H1 (cell line): ENCODE data around the gene DSCAM. TPM values are rescaled to one million over a fixed set of nuclear protein-coding genes. Genes with fewer than 3 reads are reported as not detected.

Experiments
- CTCF ChIA-PET: fragments of 300-600 bp; sonication (Branson Sonifier 250); formaldehyde crosslinking; loops from one replicate; lab custom pipeline; 2021; ENCODE audit not compliant: partially characterized antibody; lab: Charles Lee
- POLR2A ChIA-PET: fragments of 300-600 bp; sonication (Branson Sonifier 250); formaldehyde crosslinking; loops from one replicate; lab custom pipeline; 2021; ENCODE audit warnings: inconsistent platforms; ENCODE audit not compliant: partially characterized antibody; lab: Charles Lee
- DNase-seq, 2 experiments: peaks; one replicate each; pipeline versions ENCODE4 v3.0.0 to v3.0.0-alpha.2; 2010 to 2022; ENCODE audit warnings: low spot score in 2 of 2, low read depth in 1 of 2, mixed read lengths in 1 of 2
- FAIRE-seq: peaks from 2 replicates; lab custom pipeline; 2011; peaks lifted over from hg19 to GRCh38; lab: Jason Lieb, UNC
- H2AFZ ChIP-seq: 2 replicates; pipeline ENCODE4 v1.8.1; 2012; ENCODE audit warnings: low read length, inconsistent platforms
- H2AK5ac ChIP-seq: 2 replicates; pipeline ENCODE4 v1.6.1; 2013; ENCODE audit warnings: low read depth, low read length
- H2BK120ac ChIP-seq: replicated peaks from 2 replicates; pipeline ENCODE3; 2013; ENCODE audit warnings: low read depth, low read length, inconsistent platforms
- H2BK12ac ChIP-seq: 2 replicates; pipeline ENCODE4 v1.6.1; 2013; ENCODE audit warnings: low read depth, low read length
- H2BK15ac ChIP-seq: 2 replicates; pipeline ENCODE4 v1.6.1; 2013; ENCODE audit warnings: low read length
- H2BK20ac ChIP-seq: 2 replicates; pipeline ENCODE4 v1.6.1; 2013; ENCODE audit warnings: low read length
- H2BK5ac ChIP-seq: 2 replicates; pipeline ENCODE4 v1.6.1; 2013; ENCODE audit warnings: low read depth, low read length
- H3K14ac ChIP-seq: 2 replicates; pipeline ENCODE4 v1.6.1; 2013; ENCODE audit warnings: inconsistent platforms; ENCODE audit not compliant: insufficient read length
- H3K18ac ChIP-seq: 2 replicates; pipeline ENCODE4 v1.6.1; 2013; ENCODE audit warnings: low read length; ENCODE audit errors: extremely low read depth
- H3K23ac ChIP-seq: 2 replicates; pipeline ENCODE4 v1.6.1; 2013; ENCODE audit warnings: inconsistent platforms; ENCODE audit not compliant: insufficient read length
- H3K23me2 ChIP-seq: 2 replicates; pipeline ENCODE4 v1.6.1; 2013; ENCODE audit warnings: low read depth, low read length
- H3K27ac ChIP-seq: 2 replicates; pipeline ENCODE4 v1.6.1; 2011; ENCODE audit warnings: low read depth, low read length, inconsistent platforms
- H3K27me3 ChIP-seq, 4 experiments: replicated peaks in 1 of 4; 1 replicate in 1 of 4; 2 replicates in 3 of 4; pipeline versions ENCODE4 v1.6.1 to v1.8.1; 2011 to 2013; ENCODE audit warnings: low read length in 3 of 4, mild to moderate bottlenecking in 3 of 4, inconsistent platforms in 2 of 4, mixed read lengths in 2 of 4, moderate library complexity in 1 of 4; ENCODE audit not compliant: control insufficient read depth in 3 of 4, insufficient read depth in 3 of 4; ENCODE audit errors: extremely low read depth in 1 of 4
- H3K36me3 ChIP-seq, 4 experiments: 2 replicates each; pipeline versions ENCODE4 v1.6.1 to v1.8.1; 2011 to 2013; ENCODE audit warnings: mild to moderate bottlenecking in 4 of 4, low read length in 3 of 4, moderate library complexity in 2 of 4, control low read depth in 1 of 4, inconsistent platforms in 1 of 4; ENCODE audit not compliant: insufficient read depth in 4 of 4, control insufficient read depth in 2 of 4
- H3K4ac ChIP-seq: replicated peaks from 2 replicates; pipeline ENCODE3; 2013; ENCODE audit warnings: low read length, low read depth, mixed read lengths, inconsistent platforms; ENCODE audit not compliant: insufficient read length
- H3K4me1 ChIP-seq, 4 experiments: replicated peaks in 1 of 4; 1 replicate in 1 of 4; 2 replicates in 3 of 4; pipeline versions ENCODE4 v1.6.1 to v1.8.1; 2011 to 2013; ENCODE audit warnings: low read length in 3 of 4, inconsistent platforms in 2 of 4, mixed read lengths in 1 of 4; ENCODE audit not compliant: insufficient read depth in 4 of 4, control insufficient read depth in 3 of 4
- H3K4me2 ChIP-seq, 2 experiments: 2 replicates each; pipeline versions ENCODE4 v1.6.1 to v1.8.1; 2011 to 2013; ENCODE audit warnings: low read depth in 2 of 2, low read length in 2 of 2, control low read depth in 1 of 2, inconsistent platforms in 1 of 2, mild to moderate bottlenecking in 1 of 2; ENCODE audit not compliant: insufficient read depth in 1 of 2
- H3K4me3 ChIP-seq, 4 experiments: fragments of 200-600, 300-600 bp in 1 of 4; sonication (generic), shearing (Covaris generic), sonication (Bioruptor Twin) in 1 of 4; 2 replicates each; pipeline versions ENCODE4 v1.5.1 to v1.8.1; 2011 to 2016; ENCODE audit warnings: low read length in 4 of 4, low read depth in 3 of 4, control low read depth in 2 of 4, inconsistent platforms in 2 of 4, mild to moderate bottlenecking in 2 of 4, mixed read lengths in 1 of 4, moderate library complexity in 1 of 4; ENCODE audit not compliant: insufficient read depth in 2 of 4; ENCODE audit errors: extremely low read depth in 1 of 4
- H3K56ac ChIP-seq: replicated peaks from 2 replicates; pipeline ENCODE3; 2013; ENCODE audit warnings: low read depth, mild to moderate bottlenecking, mixed read lengths, low read length, inconsistent platforms; ENCODE audit not compliant: insufficient read length
- H3K79me1 ChIP-seq: 2 replicates; pipeline ENCODE4 v1.6.1; 2013; ENCODE audit warnings: low read depth, low read length, control low read depth
- H3K79me2 ChIP-seq, 2 experiments: 2 replicates each; pipeline versions ENCODE4 v1.6.1 to v1.8.1; 2012 to 2013; ENCODE audit warnings: low read length in 2 of 2, mild to moderate bottlenecking in 2 of 2, inconsistent platforms in 1 of 2; ENCODE audit not compliant: insufficient read depth in 2 of 2, control insufficient read depth in 1 of 2
- H3K9ac ChIP-seq, 4 experiments: replicated peaks in 1 of 4; 1 replicate in 1 of 4; 2 replicates in 3 of 4; pipeline versions ENCODE4 v1.6.1 to v1.8.1; 2011 to 2013; ENCODE audit warnings: low read depth in 3 of 4, low read length in 3 of 4, control low read depth in 2 of 4, mild to moderate bottlenecking in 2 of 4, moderate library complexity in 2 of 4, inconsistent platforms in 1 of 4; ENCODE audit errors: extremely low read depth in 1 of 4
- H3K9me3 ChIP-seq, 2 experiments: 2 replicates each; pipeline versions ENCODE4 v1.6.1 to v1.8.1; 2012 to 2013; ENCODE audit warnings: mild to moderate bottlenecking in 2 of 2, moderate library complexity in 2 of 2, control low read depth in 1 of 2, inconsistent platforms in 1 of 2, low read depth in 1 of 2, low read length in 1 of 2, mixed read lengths in 1 of 2; ENCODE audit not compliant: insufficient read depth in 2 of 2
- H4K20me1 ChIP-seq, 2 experiments: replicated peaks in 1 of 2; 2 replicates each; pipeline versions ENCODE3 to v1.8.1; 2011 to 2013; ENCODE audit warnings: inconsistent platforms in 2 of 2, low read length in 2 of 2, mild to moderate bottlenecking in 1 of 2; ENCODE audit not compliant: insufficient read depth in 2 of 2, control insufficient read depth in 1 of 2
- H4K5ac ChIP-seq: 2 replicates; pipeline ENCODE4 v1.6.1; 2013; ENCODE audit warnings: low read length, low read depth, mixed read lengths, inconsistent platforms; ENCODE audit not compliant: insufficient read length
- H4K8ac ChIP-seq: 2 replicates; pipeline ENCODE4 v1.8.0; 2013; ENCODE audit warnings: mild to moderate bottlenecking, moderate library complexity, low read length, inconsistent platforms; ENCODE audit not compliant: insufficient read depth; ENCODE audit errors: extremely low read depth
- H4K91ac ChIP-seq: replicated peaks from 2 replicates; pipeline ENCODE3; 2013; ENCODE audit warnings: low read length, mixed read lengths, inconsistent platforms; ENCODE audit not compliant: insufficient read length
- BACH1 ChIP-seq: IDR thresholded peaks from 2 replicates; pipeline ENCODE4 v1.6.1; 2012; ENCODE audit warnings: low read length, improper control_type of control experiment
- BCL11A ChIP-seq, 2 experiments: IDR thresholded peaks; one replicate each; pipeline ENCODE4 v1.6.1; 2011; ENCODE audit warnings: low read depth in 2 of 2, low read length in 2 of 2, mild to moderate bottlenecking in 2 of 2
- CBX8 ChIP-seq: fragments of 300-800, 300-1000 bp; sonication (generic); IDR thresholded peaks from 2 replicates; pipeline ENCODE4 v1.7.1; 2016; ENCODE audit warnings: low read depth, low read length, borderline replicate concordance
- CHD1 ChIP-seq: IDR thresholded peaks from 2 replicates; pipeline ENCODE4 v1.6.1; 2012; ENCODE audit warnings: low read depth, low read length, improper control_type of control experiment
- CTBP2 ChIP-seq: IDR thresholded peaks from 2 replicates; pipeline ENCODE4 v1.7.0; 2011; ENCODE audit warnings: borderline replicate concordance, mild to moderate bottlenecking, moderate library complexity, mixed read lengths, low read length; ENCODE audit not compliant: insufficient read depth, insufficient read length
- GTF2F1 ChIP-seq: IDR thresholded peaks from 2 replicates; pipeline ENCODE4 v1.6.1; 2012; ENCODE audit warnings: low read depth, low read length, improper control_type of control experiment, borderline replicate concordance
- KDM5A ChIP-seq: fragments of 200-600 bp; IDR thresholded peaks from 2 replicates; pipeline ENCODE4 v1.7.1; 2012; ENCODE audit warnings: mild to moderate bottlenecking, low read length, inconsistent platforms, mixed read lengths
- SIN3A ChIP-seq, 2 experiments: IDR thresholded peaks in 1 of 2; conservative IDR thresholded peaks in 1 of 2; 2 replicates each; pipeline ENCODE4 v1.6.1; 2011 to 2012; ENCODE audit warnings: low read length in 2 of 2, improper control_type of control experiment in 1 of 2, low read depth in 1 of 2, mild to moderate bottlenecking in 1 of 2
- SUZ12 ChIP-seq: fragments of 200-600 bp; sonication (generic); IDR thresholded peaks from 2 replicates; pipeline ENCODE4 v1.6.1; 2012; ENCODE audit warnings: mild to moderate bottlenecking, inconsistent platforms, low read length, moderate library complexity, mixed read lengths
- WGBS, 2 experiments: shearing (Covaris generic) in 1 of 2; methylation state at CpG; one replicate each; pipeline versions ENCODE4 v1.1.6 to v1.1.7; 2013 to 2015; ENCODE audit warnings: low lambda C conversion rate in 2 of 2, mixed read lengths in 2 of 2, inconsistent platforms in 1 of 2, low coverage in 1 of 2, missing lambda C conversion rate in 1 of 2; ENCODE audit not compliant: insufficient replicate concordance in 2 of 2, insufficient coverage in 1 of 2, insufficient read length in 1 of 2; ENCODE audit errors: extremely low coverage in 1 of 2, missing lambda C conversion rate in 1 of 2; 5-methylcytosine and 5-hydroxymethylcytosine counted together
- polyA plus RNA-seq, 7 experiments: library from polyadenylated mRNA; depleted of rRNA in 3 of 7; stranded (reverse) in 5 of 7; unstranded in 2 of 7; fragments of >200 nt in 5 of 7; fragments of 200-250 nt in 2 of 7; gene quantifications; 1 replicate in 5 of 7; 2 replicates in 1 of 7; 4 replicates in 1 of 7; pipeline versions ENCODE4 v1.2.1 to v1.2.3, GENCODE V29; 2011 to 2013; ENCODE audit warnings: missing spikeins in 2 of 7, mixed read lengths in 2 of 7
- total RNA-seq: library from RNA; stranded (reverse); fragmentation: NEBNext Ultra II Directional; extraction: Animal tissue kit (Norgen Biotek cat#: 25700); gene quantifications from 2 replicates; pipeline ENCODE4 v1.2.1, GENCODE V29; 2021

The DSCAM gene
- total and polyA plus RNA-seq, 2 of the 8 experiments (the other 6 are each of a cell fraction or from before 2014, with no cell fraction given): 0.02 to 0.15 TPM

GRCh38 chr21:40851749-40852148 is 4.8 kb upstream of the DSCAM start:
- H3K4me1 ChIP-seq: peaks cover 0 to 4% (median 2%) of the 10 kb centered on the region in 4 experiments; a peak in 1 of 7 replicates
- H4K91ac ChIP-seq: no peak overlapping the region
- peaks cover 4% of the 10 kb centered on the region; the same call in 1 of the 2 replicates for H3K23me2 ChIP-seq
- H2BK15ac ChIP-seq: no peak overlapping the region
- no peaks in the 10 kb centered on the region for H4K20me1 ChIP-seq
- no peak overlapping the region for H3K23ac ChIP-seq
- no peak overlapping the region for H2BK5ac ChIP-seq
- TF ChIP-seq SIN3A (conservative IDR thresholded peaks at IDR 0.05 in 1 of 2, IDR thresholded peaks at IDR 0.05 in 1 of 2; ENCODE audit: low read depth in 1 of 2, low read length in 2 of 2): no peak
- no peak for TF ChIP-seq BCL11A (IDR thresholded peaks at IDR 0.05; ENCODE audit: low read depth in 2 of 2, low read length in 2 of 2)
- TF ChIP-seq SUZ12: no peak
- no peak for TF ChIP-seq CTBP2
- TF ChIP-seq CBX8: no peak
- no peak for TF ChIP-seq GTF2F1
- TF ChIP-seq KDM5A: no peak
- TF ChIP-seq BACH1: no peak
- TF ChIP-seq CHD1: no peak
- 85% methylated on average over 2 of the region's 2 CpGs; no CpG with 5 or more reads in 1 of the 2 experiments for WGBS, 2 experiments
- H3K36me3 ChIP-seq: no peaks in the 10 kb centered on the region
- H3K4me2 ChIP-seq: no peak overlapping the region
- H3K56ac ChIP-seq: no peak overlapping the region
- H2BK120ac ChIP-seq: no peak overlapping the region
- H3K27me3 ChIP-seq: peaks cover 0 to 19% (median 9%) of the 10 kb centered on the region in 4 experiments; a peak in 5 of 7 replicates
- POLR2A ChIA-PET: no interaction called here
- H3K14ac ChIP-seq: no peak overlapping the region
- H3K4ac ChIP-seq: no peak overlapping the region
- FAIRE-seq (no peak), DNase-seq (no peak)
- CTCF ChIA-PET: interaction anchor here (0.5 to 1.8 kb wide), 7 partner anchors 10 to 606 kb away, joined by 3 to 6 read pairs (median 3); no protein-coding TSS in a partner anchor
- H2BK12ac ChIP-seq: no peak overlapping the region
- no peak overlapping the region for H2AK5ac ChIP-seq
- no peak overlapping the region for H2AFZ ChIP-seq
- no peaks in the 10 kb centered on the region for H3K79me1 ChIP-seq
- H3K9ac ChIP-seq: no peak overlapping the region
- H4K5ac ChIP-seq: no peak overlapping the region
- no peaks in the 10 kb centered on the region for H3K9me3 ChIP-seq
- H4K8ac ChIP-seq: no peak overlapping the region
- no peak overlapping the region for H3K27ac ChIP-seq
- no peak overlapping the region for H3K18ac ChIP-seq
- H2BK20ac ChIP-seq: no peak overlapping the region
- no peaks in the 10 kb centered on the region for H3K79me2 ChIP-seq
- H3K4me3 ChIP-seq: no peak overlapping the region
